Glomerular visceral epithelial cell (primary cell): ENCODE results near the gene TMEM236.

ENCODE experiments used
- DNase-seq: peaks from one replicate; pipeline ENCODE4 v3.0.0-alpha.2; 2016; ENCODE audit errors: extremely low spot score

The TMEM236 gene

GRCh38 chr10:17787087-17787961 is 35.3 kb downstream of the TMEM236 start:
- peak; percentile 74 for DNase-seq

GRCh38 chr10:17788646-17789045 is 36.6 kb downstream of the TMEM236 start:
- no peak for DNase-seq

DNA sequence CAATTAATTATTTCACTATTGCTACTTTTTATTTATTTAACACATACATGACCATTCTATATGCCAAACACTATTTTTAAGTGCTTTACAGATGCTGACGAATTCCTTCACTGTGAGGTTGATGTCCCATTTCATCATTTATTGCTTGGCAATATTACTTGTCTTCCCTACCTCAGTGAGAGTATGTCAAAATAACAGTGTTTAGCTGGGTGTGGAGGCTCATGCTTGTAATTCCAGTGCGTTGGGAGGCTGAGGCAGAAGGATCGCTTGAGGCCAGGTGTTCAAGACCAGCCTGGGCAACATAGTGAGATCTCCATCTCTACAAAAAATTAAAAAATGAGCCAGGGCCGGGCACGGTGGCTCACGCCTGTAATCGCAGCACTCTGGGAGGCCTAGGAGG is 37.4 kb downstream of the TMEM236 start:
- no peak for DNase-seq

DNA sequence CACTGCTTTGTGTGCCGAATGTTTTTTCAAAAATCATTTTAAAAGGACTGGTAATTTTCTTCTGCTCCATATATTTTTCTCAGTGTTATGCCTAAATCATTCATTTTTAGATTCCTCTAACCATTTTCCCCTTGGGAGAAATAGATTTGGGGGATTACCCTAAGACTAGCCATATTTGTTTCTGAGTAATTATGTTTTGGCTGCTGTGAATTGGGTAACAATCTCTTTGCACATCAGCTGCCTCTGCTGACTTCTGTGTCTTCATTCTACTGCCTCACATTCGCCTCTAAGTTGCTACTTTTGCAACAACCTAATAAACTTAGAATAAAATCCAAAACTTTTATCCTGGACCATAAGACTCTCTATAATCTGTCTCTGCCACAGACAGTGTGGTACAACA is 38.6 kb downstream of the TMEM236 start:
- DNase-seq, result no peak

- no peak for DNase-seq
Measured at GRCh38 chr10:17792991-17793390, 41.0 kb downstream of the TMEM236 start.

- no peak for DNase-seq
Measured at GRCh38 chr10:17793823-17794644, 42.0 kb downstream of the TMEM236 start.

DNA sequence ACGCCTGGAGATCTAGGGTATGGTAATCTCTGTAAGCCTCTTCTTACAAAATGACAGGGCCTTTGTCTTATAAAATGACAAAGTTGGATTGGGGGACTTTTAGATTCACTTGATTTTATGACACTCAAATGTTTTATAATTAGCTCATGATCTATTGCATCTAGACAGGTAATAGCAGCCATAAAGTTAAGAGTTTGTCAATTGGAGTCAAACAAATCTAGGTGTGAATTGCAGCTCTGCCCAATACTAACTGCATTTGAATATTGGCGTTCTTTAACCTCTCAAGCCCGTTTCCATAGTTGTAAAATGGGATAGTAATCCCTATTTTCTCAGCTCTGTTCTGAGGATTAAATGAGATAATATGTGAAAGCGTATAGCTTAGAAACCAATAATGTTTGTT is 43.1 kb downstream of the TMEM236 start:
- DNase-seq, result no peak

DNA sequence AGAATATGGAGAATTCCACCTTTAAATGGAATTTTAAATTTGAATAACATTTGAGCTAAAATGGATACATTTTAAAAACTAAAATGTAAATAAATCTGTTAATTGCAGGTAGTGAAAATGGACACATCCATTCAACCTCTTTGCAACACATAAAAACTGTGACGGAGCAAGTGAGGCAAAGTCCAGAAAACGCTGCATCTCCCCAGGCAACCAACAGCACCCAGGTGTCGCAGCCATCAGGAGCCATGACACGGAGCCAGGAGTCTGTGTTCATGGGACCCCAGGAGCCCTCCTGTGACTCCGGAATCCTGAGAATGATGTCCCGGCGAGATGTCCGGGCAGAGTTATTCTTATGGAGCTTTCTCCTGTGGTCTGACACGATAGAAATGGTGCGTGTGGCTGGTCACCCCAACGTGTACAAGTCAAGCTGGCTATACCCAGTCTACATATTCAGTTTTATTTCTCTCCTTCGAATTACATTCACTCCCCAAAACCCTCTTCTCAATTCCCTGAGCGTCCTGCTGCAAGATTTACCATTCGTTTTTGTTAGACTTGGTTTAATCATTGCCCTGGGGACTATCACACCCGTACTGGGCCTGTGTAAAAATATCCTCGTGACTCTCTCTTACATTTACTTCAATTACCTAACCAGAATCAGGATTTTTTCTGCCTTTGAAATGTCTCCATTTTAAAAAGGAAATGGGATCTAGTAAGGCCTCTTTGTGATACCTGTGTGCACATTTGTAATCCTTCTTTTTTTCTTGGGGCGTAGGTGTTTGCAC is 44.0 kb downstream of the TMEM236 start:
- DNase-seq, result no peak

- DNase-seq, result no peak
Measured at GRCh38 chr10:17801507-17801906, 49.5 kb downstream of the TMEM236 start.

DNA sequence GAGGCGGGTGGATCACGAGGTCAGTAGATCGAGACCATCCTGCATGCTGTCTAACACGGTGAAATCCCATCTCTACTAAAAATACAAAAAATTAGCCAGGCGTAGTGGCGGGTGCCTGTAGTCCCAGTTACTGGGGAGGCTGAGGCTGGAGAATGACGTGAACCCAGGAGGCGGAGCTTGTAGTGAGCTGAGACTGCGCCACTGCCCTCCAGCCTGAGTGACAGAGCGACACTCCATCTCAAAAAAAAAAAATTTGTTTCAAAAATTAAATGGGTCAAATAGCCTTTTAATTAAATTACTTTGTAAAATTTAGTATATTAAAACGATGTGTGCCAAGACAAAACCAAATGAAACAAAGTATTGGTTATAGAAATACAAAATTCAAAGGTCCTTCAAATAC is 50.3 kb downstream of the TMEM236 start:
- no peak for DNase-seq

GRCh38 chr10:17802976-17803375 is 51.0 kb downstream of the TMEM236 start:
- no peak for DNase-seq

- no peak for DNase-seq
Measured at GRCh38 chr10:17805330-17805729, 53.3 kb downstream of the TMEM236 start.

DNA sequence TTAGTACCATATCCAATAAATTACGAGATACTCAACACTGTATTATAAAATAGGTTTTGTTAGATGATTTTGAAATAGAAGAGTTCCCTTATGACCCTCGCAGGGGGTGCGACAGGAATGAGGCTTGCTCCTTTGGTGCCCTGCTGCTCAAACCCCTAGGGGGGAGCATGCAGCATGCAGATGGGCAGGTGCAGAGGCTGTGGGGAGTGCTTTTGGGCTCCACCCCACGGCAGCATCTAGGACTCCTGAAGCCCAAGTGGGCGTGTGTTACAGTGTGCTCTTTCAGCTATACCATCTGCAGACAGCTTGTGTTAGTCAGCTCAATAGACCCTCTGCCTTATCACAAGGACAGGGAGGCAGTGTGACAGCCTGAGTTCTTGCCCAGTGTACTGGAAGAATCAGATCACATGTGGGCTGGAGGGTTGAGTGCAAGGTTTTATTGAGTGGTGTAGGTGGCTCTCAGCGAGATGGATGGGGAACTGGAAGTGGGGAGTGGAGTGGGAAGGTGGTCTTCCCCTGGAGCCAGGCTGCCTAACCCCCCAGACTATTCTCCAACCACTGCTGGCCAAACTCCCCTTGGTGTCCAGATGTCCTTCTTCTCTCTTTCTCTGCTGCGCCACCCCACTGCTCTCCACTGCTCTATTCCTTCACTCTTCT is 54.0 kb downstream of the TMEM236 start:
- no peak for DNase-seq

DNA sequence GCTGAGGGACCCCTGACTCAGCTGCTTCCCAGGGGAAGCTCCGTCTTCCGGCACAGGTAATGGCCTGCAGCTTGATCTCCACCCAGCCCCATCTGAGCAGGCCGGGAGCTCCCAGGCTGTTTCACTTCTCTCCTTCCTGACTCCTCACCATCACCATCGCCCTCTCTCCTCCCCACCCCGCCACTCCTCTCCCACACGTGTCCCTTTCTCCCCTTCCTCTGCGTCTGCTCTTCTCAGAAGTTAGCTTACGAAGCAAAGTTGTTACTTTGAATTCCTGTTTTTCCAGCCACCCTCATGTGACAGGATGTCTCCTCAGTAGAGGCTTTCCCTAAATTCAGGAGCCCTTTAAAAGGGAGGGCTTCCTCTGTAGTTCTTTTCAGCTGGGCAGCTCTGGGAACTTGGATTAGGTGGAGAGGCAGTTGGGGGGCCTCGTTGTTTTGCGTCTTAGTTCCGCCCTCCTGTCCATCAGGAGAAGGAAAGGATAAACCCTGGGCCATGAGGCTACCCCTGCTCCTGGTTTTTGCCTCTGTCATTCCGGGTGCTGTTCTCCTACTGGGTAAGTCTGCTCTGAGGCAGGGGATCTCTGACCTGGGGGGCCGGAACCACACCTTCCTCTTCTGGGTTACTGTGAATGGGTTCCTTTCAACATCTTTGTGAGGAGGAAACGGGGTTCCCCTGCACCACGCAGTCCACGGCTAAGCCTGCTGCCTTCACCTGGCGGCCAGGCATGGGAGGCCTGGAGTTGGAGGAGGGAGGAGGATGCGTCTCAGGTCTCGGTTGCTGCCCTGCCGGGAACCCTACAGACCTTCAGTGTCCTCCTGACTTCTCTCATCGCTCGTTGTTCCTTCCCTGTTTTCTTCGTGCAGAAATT is 57.2 kb downstream of the TMEM236 start, which contains the start of gene MRC1:
MRC1 (plus strand) TSS at position 378 of the 871 bp plus-strand sequence; CDS start at position 496, 118 bp downstream.
- DNase-seq, result no peak

- DNase-seq, result no peak
Measured at GRCh38 chr10:17811146-17811865, 59.3 kb downstream of the TMEM236 start.

DNA sequence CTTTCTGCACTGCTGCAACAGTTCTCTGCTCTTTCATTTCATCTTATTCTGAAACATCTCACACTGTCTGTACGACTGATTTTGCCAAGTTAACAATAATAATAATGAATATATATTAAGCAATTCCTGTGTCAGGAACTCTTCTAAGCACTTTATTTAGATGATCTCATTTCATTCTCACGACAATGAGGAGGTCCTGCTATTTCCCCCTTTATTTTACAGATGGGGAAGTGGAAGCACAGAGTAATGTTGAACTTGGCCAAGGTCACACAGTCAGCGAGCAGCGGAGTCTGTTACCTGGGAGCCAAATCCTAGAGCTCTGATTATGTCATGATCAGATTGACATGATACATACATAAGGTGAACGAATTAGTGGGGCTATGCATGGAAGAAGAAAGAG is 63.0 kb downstream of the TMEM236 start:
- DNase-seq, result no peak

- DNase-seq, result no peak
Measured at GRCh38 chr10:17816199-17816598, 64.2 kb downstream of the TMEM236 start.

GRCh38 chr10:17817316-17817715 is 65.3 kb downstream of the TMEM236 start:
- DNase-seq, result no peak

DNA sequence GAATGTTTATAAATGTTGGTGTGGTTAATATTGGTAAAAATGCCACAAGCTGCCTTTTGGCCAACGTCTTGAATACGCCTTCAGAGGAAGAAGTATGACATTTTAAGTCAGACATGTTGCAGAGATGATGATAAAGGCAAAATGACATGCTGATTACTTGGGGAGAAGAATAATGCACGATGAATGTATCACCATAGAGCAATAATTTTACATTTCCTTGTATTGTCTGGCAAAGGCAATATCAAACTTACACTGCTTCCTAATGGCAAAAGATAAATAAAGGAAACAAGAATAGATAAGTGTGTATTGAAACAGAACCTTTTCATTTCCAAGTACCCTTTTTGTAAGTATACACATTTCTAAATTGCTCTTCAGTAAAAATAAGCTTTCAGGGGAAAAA is 65.8 kb downstream of the TMEM236 start:
- no peak for DNase-seq

DNA sequence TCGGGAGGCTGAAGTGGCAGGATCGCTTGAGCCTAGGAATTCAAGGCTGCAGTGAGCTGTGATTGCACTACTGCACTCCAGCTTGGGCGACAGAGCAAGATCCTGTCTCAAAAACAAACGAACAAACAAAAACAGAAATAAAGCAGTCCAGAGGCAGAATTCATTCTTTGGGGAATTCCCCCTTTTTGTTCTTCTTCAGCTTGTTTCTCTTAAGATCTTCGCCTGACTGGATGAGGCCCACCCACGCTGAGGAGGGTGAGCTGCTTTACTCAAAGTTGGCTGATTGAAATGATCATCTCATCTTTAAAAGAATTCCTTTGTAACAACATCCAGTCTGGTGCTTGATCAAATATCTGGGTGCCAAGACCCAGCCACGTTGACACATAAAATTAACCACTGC is 67.8 kb downstream of the TMEM236 start:
- no peak for DNase-seq
